Measurements from ENCODE around the gene SLC39A3.

The SLC39A3 gene

DNA sequence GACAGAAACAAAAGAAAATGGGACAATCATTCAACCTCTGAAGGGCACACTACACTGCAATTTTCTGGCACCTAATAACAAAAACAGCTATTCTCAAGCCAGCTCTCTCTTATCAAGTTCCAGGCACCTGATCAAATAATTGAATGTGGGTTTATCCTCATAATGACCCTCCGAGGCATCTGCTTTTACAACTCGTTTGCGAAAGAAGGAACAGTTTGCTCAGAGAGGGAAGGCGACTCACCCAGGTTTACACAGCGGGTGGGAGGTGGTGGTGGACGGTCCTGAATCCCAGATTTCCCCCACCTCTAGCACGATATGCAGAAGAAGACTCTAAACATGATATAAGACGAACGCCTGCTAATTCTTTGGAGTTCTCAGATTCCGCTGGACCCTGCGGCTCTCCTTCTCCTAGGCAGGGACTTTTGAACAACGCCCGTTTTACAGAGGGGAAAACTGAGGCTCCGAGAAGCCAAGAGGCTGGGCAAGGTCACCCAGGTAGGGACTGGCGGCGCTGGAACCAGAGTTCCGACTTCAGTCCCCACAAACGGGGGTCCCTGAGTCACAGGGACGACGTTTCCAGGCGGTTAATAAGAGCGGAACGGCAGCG, 42.6 kb upstream of the SLC39A3 start:
- TF ChIP-seq, protein P1, sequence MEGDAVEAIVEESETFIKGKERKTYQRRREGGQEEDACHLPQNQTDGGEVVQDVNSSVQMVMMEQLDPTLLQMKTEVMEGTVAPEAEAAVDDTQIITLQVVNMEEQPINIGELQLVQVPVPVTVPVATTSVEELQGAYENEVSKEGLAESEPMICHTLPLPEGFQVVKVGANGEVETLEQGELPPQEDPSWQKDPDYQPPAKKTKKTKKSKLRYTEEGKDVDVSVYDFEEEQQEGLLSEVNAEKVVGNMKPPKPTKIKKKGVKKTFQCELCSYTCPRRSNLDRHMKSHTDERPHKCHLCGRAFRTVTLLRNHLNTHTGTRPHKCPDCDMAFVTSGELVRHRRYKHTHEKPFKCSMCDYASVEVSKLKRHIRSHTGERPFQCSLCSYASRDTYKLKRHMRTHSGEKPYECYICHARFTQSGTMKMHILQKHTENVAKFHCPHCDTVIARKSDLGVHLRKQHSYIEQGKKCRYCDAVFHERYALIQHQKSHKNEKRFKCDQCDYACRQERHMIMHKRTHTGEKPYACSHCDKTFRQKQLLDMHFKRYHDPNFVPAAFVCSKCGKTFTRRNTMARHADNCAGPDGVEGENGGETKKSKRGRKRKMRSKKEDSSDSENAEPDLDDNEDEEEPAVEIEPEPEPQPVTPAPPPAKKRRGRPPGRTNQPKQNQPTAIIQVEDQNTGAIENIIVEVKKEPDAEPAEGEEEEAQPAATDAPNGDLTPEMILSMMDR (IDR thresholded peaks at IDR 0.05; ENCODE audit: insufficient read depth, low read depth, low read length, missing control alignments) = no peak
- H3K4me3 ChIP-seq (ENCODE audit: low read length) = peak overlapping the region; percentile 90
- no peak for DNase-seq (ENCODE audit: low read depth)

DNA sequence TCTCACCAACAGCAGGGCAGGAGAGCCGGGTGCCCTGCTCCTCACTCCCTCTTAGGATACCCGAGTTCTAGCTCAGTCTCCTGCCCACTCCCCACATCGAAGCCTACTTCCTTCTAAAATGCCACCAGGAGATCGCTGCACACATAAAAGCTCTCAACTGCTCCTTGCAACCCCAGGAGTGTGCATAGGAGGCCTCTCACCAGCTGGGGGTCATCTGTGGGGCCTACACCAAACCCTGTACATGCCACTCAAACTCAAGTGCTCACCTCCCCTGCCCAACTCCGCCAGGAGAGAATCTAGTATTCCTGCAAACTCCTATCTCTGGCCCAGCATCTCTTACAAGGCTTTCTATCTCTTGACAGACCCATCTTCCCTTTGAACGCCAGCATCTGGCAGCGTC, 40.5 kb upstream of the SLC39A3 start:
- no peak for DNase-seq (ENCODE audit: low read depth)
- H3K4me3 ChIP-seq (ENCODE audit: low read length) = no peak overlapping the region

DNA sequence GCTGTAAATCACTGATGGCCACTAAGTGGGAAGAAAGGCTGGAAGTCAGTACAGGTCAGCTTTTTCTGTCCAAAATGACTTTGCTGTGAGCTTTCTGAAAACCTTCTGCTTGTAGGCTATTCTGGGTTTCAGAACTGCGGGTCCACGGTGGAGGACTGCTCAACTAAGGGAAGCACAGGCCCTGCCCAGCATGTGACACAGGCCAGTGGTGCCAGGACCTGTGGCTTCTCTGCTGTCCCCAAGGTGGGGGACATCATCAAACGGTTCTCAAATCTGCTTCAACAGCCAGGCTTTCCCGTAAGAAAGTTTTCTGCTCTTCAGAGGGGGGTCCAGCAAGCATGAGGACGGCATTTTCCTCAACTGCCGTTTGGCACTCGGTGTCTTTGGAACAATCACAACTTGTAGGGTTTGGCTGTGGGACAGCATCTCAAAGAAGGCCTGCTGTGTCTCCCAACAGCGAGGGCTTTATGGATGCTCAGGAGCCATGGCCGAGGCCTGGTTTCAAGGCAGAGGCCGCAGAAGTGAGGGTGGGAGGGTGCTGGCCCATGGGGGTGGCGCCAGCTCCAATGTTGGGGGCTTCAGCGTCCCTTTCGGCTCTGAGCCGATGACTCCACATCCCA, 39.4 kb upstream of the SLC39A3 start:
- H3K4me3 ChIP-seq (ENCODE audit: low read length) = no peak overlapping the region
- TF ChIP-seq, protein P1 (IDR thresholded peaks at IDR 0.05; ENCODE audit: insufficient read depth, low read depth, low read length, missing control alignments) = no peak
- no peak for DNase-seq (ENCODE audit: low read depth)

More for the DNA sequence above, 40.5 kb upstream of the SLC39A3 start:
- TF ChIP-seq, protein P1 (IDR thresholded peaks at IDR 0.05; ENCODE audit: insufficient read depth, low read depth, low read length, missing control alignments) = no peak

DNA sequence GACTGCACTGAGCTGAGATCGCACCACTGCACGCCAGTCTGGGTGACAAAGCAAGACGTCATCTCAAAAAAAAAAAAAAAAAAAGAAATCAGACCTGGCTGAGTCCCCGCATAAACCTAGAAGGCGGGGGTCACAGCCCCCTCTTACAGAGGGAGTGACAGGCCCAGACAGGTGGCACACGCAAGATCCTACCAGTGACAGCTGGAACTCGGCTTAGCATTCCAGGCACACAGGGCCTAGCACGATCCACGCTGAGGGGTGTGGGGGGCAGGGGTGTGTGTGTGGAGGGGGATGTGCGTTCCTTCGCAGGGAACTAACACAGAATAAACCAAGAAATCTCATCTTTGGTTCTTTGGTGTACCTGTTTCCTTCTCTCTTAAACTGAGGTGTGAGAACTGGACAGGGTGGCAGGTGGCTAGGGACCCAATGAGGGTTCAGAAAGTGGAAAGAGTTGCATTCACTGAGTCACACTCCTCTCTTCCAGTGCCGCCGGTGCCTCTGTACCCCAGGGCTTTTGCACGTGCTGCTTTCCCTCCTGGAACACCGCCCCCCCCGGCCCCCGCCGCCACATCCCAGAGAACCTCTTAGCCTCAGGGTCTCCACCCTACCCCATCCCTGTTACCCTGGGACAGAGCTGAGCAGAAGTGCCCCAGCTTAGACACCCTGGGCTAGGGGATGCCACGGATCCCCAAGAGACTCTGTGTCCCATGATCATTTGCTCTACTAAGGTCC, 38.3 kb upstream of the SLC39A3 start:
- DNase-seq (ENCODE audit: low read depth) = no peak
- no peak overlapping the region for H3K4me3 ChIP-seq (ENCODE audit: low read length)
- TF ChIP-seq, protein P1 (IDR thresholded peaks at IDR 0.05; ENCODE audit: insufficient read depth, low read depth, low read length, missing control alignments) = no peak

DNA sequence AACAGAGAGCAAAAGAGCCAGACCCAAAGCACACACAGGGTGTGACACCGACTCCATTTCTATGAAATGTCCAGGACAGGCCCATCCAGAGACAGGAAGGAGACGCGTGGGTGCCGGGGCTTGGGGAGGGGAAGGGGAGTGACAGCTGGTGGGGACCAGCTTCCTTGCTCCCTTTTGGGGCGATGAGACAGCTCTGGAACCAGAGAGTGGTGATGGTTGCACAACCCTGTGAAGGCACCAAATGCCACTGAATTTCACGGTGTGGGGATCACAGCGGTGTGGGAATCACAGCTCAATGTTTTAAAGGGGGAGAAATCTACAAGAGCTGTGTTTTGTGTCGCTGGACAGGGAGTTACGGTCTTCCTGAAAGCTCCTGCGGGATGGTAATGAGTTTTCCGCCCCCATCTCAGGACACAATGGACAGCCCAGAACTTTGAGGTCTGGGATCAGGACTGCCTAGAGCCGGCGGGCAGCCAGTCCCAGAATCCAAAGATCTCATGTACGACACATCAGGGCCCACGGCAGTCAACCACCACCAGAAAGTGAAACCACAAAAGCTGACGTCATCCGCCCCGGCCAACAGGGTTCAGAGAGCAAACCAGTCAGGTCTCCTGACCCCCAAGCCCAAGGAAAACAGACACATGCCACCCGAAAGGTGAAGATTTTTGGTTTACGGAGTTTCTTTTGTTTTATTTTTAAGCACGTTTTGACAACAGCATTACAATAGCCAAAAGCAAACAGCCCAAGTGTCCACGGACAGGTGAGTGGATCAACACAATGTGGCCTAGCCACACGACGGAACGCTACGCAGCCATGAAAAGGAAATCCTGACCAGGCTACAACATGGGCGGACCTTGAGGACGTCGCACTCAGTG, 36.0 kb upstream of the SLC39A3 start:
- TF ChIP-seq, protein P1 (IDR thresholded peaks at IDR 0.05; ENCODE audit: insufficient read depth, low read depth, low read length, missing control alignments) = no peak
- H3K4me3 ChIP-seq (ENCODE audit: low read length) = no peak overlapping the region
- DNase-seq (ENCODE audit: low read depth) = no peak

DNA sequence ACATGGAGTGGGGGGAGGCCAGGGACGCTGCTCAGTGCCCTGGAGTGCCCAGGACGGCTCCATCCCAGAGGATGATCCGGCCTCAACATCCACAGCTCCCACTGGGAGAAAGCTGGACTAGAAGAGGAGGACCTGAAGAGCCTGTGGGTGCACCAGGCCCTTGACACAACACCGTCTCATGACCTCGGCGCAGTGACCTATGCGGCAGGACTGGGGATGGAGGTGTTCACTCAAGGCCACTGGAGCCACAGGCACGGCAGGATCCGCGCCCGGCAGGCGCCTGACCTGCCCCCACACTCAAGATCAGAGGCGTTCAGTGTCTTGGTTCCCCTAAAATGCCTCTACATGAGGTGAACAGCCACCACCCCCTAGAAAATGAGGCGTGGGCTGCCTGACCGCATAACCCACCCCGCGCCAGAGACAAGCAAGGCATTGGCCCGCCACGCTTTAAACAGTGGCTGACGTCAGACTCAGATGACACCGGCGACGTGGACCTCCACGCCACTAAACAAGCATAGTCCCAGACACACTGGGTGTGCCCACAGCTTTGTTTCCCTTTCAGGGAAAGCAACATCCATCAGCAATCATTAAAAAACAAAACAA, 35.2 kb upstream of the SLC39A3 start:
- H3K4me3 ChIP-seq (ENCODE audit: low read length) = no peak overlapping the region
- no peak for DNase-seq (ENCODE audit: low read depth)
- TF ChIP-seq, protein P1 (IDR thresholded peaks at IDR 0.05; ENCODE audit: insufficient read depth, low read depth, low read length, missing control alignments) = no peak
